HG03378 (cell line): Measurements from ENCODE around the gene C1orf105.
"Not testable (repeated sequence)": the region's sequence is repeated elsewhere in the genome, so short reads cannot be mapped to it uniquely, and the experiment has no call there.

Source experiments
- ATAC-seq: cut with Tn5 transposase; IDR thresholded peaks from one replicate; pipeline ENCODE4 v1.9.1; 2021; ENCODE audit warnings: mild to moderate bottlenecking, moderate library complexity; ENCODE audit not compliant: unreplicated experiment

Gene C1orf105, protein sequence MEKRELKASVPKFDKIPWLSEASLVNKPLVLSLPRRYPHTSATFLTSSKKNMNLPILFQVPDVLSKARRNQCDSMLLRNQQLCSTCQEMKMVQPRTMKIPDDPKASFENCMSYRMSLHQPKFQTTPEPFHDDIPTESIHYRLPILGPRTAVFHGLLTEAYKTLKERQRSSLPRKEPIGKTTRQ

DNA sequence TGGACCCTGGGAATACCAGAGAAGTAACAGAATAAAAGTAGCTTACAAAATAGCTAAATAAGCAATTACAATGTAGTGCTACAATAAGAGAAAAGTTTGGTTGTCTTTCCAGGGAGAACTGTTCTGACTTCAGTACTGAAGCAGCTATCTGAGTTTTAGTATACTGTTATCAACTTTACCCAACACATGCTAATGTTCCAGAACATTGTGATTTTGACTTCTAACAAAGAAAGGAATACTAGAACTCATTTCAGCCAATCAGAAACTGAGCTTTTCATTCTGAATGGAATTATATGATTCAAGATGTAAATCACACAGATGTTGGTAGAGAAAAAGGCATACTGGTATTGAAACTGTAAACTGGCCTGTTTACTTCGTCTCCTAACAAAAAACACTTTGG lies at the start of gene C1orf105:
Gene C1orf105 (plus strand): TSS at position 301 of the 400 bp plus-strand sequence. CDS start 201 bp downstream, outside the sequence.
- ATAC-seq = no peak

DNA sequence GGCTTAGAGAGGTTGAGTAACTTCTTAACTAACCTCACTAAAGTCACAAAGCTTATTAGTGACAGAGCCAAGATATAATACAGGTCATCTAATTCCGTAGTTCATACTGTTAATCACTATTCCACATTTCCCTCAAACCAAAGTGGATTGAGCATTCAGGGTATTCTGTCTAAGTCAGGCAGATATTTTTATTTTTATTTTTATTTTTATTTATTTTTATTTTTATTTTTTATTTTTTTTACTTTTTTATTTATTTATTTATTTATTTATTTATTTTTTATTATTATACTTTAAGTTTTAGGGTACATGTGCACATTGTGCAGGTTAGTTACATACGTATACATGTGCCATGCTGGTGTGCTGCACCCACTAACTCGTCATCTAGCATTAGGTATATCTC lies 48.8 kb upstream of the C1orf105 start:
- not testable (repeated sequence) for ATAC-seq

DNA sequence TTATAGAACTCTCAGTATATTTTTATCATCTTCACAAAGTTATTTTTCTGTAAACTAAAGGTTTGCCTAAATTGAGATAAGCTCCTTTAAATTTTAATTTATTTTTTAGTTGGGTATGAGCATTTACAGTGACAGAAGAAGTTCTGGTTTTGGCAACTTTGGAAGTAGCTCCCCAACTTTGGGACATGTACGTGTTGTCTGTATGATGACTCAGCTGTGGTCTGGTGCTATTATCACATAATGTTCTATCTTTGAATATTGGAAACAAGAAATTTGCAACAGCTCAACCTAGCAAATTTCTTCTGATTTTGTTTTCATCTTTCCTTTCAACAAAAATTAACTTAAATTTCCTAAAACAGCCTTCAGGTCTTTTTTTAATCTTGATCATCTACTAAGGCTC lies 46.6 kb upstream of the C1orf105 start:
- ATAC-seq = no peak

DNA sequence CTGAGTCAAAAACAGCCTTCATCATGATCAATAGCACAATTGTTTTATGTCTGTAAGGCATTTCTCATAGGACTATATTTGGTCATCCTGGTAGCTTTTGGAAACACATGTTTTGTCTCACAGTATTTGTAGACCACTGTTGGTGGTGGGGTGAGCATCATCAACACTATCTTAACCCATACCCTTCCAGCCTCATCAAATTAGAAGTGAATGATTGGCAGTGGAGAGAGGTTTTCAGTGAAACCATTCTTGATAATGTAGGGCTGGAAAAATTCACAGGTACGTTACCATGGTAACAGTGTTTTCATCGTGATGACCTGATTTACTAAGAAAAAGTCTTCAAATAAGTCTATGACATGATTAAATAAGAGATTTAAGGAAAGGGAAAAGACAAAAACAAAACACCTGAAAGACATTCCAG lies 45.3 kb upstream of the C1orf105 start:
- ATAC-seq = no peak

DNA sequence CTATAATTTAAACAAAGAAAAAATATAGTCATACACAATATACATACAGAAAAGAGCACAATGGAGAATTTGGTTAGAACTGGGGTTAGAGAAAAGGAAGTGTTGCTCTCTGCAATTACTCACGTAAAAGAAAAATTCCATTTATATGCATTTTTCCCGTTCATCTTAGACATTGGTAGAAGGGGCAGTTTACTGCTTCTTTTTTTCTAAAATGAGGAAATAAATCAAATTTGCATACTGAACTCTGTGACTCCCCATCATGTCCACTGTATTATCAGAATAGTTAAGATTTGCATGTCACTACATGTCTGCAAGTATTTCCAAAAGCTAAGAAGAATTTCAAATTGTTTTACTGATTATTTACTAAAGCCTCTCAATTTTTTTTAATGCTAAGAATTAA lies 44.1 kb upstream of the C1orf105 start:
- no peak for ATAC-seq

DNA sequence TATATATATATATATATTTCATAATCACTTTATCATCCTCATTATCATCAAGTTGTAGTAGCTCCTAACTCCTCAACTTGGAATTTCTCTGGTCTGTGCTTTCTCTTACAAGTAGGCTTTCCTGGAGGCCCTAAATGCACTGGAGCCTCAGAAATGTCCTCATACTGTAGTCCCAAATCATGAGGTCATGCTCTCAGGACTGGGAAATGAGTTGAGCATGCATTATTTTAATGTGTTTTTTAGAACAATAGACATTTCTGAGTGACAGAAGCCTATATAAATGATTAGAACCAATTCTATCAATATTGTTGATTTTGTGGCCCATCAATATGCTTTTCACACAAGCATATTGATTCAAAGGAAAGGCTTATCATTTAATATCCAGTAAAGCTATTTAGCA lies 42.9 kb upstream of the C1orf105 start:
- ATAC-seq = no peak

DNA sequence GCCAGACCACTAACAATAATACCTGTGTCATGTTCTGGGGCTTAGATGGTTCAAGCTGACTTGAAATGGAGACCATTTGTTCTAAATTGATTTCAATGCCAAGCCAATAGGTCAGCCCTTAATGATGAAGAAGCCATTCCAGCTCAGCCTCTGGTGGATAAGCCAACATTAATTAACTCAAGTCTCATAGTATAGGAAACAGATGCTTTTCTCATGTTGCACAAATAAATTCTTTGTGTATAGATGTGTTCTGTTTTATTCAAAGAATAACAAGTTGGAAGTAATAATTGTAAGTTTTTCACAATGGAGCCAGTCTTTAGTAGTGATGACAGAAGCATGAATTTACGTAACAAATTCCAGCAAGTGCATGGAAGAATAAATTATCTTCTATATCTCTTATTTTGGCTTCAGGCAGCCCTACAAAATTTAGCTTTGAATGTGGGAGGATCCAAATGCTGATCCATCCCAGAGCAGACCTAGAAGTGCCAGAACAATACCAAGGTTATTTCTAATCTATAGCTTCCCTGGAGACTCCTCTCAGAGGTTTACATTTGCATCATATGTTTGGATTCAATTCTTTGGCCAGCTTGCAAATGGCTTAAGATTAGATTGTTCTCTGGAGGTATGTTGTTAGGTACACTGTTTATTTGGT lies 42.2 kb upstream of the C1orf105 start:
- ATAC-seq = no peak

DNA sequence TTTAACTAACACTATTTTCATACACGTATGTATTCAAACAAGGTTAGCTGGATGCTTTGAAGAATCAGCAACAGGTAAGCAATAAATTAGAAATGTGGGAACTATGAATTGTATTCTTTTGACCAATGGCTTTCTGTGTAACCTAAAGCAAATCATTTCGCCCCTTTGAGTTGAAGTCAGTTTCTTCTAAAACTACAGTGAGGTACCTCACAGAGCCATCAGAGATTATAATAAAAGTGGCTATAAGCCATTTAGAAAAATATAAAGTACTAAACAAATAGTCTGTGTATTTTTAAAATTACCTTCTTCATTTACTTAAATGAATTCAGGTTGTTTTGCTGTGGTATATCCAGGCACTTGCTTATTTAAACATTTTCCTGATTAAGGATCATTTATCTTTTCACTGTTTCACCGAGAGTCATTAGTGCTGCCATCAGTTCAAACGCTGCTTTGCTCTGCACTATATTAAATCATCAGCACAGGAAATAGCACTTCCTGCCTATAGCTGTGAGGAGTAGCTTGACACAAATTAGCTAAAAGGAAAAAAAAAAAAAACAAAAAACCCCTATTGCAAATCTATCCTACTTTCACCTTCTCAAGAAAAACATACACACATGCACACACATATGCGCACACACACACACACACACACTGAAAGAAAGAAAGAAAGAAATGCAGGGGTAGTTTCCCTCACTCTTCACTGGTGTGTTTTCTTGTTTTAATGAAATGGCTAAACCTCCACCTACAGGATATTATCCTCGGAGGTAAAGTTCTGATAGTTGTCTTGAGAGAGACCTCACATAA lies 39.8 kb upstream of the C1orf105 start:
- peak; percentile 91 for ATAC-seq

DNA sequence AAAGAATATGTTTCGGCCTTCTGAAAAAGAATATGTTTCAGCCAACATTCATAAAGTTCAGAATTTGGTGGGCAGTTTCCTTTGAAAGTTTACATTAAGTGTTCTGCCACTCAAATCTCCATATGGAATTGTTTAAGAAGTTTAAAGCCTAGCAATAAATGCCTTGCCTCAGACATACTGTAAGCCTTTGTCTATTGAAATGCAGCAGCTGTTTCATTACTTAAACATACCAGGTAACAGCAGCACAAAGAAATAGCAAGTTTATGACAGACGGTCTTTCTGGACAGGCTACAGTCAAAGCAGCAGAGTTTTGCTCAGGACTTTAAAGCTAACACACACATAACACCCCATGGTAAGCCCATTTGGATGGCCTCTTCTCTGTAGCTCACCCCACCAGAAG lies 38.5 kb upstream of the C1orf105 start:
- no peak for ATAC-seq

DNA sequence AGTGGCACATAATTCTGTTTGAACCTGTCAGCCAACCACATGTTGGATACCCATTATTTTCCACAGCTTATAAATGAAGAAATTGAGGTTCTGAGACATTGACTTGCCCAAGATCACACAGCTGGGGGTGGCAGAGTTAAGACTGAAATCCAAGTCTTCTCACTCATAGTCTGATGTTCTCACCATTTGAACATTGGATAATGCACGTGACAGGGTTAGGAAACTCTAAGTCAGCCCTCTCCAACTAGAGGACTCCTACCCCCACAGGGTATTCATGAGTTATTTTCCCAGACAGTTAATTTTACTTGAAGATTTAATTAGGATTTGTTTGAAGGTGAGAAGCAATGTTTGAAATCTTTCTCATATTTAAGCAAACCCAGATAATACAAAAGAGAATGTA lies 38.1 kb upstream of the C1orf105 start:
- ATAC-seq = no peak

DNA sequence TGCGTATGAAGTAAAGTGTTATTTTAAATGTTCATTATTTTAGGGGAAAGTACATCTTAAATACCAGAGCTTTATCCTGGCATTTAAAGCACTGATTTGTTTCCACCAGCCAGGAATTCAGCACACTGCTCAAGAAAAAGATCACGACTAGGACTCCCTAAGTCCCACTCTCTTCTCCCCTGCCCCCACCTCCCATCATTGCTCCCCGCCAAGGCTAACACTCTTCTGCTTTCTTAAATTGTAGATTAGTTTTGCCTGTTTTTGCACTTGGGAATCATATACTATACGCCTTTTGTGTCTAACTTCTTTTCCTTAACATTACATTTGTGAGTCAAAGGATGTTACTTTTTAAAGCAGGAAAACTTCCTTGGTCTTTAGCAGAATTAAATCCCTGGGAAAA lies 37.5 kb upstream of the C1orf105 start:
- ATAC-seq = no peak

DNA sequence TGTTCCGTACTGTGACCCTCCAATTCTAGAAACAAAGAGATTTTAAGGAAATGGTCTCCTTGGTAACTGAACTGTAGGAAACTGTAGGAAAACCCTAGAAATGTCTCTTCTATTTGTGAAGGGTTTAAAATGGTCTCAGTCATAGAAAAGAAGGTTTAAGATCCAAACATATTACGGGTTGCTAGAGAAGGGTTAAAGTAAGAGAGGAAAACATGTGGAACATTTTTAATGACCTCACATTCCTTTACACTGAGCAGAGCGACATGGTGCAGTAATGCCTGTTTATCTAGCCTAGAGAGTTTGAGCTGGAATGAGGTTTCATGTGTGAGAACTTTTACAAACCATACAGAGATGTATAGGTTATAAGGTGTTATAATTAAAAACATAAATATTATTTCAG lies 36.9 kb upstream of the C1orf105 start:
- no peak for ATAC-seq

DNA sequence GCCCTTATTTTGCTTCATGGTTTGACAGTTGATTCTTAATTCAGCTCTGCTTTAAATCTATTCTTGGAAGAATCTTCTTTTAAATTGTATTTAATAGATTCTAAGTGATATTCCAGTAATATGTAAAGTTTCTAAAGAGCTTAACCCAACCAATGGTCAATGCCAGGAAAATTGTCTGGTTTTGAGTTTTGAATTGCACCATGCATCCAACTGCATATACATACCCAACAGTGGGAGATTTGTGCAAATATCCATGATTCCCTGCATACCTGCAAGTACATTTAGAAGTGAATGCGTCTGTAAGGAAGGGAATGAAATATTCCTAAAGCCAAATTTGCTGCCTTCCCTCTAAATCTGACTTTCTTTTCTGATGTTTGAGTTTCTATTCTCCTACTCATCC lies 35.8 kb upstream of the C1orf105 start:
- no peak for ATAC-seq

DNA sequence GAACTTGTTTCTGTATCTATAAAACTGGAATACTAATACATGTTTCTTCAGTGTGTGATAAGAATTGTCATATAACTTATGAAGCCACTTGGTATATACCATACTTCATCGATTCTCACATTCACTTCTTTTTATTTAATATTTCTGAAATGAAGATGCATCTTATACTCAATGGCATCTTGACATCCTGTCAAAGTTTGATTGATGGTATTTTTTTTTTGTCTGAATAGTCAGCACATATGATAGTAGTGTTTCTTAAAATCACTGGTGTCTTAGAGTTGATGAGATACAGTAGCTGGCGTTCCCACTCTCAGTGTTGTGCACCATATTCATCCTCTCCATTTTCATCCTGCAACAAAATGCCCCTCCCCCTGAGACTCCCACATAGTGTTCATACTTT lies 34.4 kb upstream of the C1orf105 start:
- no peak for ATAC-seq

DNA sequence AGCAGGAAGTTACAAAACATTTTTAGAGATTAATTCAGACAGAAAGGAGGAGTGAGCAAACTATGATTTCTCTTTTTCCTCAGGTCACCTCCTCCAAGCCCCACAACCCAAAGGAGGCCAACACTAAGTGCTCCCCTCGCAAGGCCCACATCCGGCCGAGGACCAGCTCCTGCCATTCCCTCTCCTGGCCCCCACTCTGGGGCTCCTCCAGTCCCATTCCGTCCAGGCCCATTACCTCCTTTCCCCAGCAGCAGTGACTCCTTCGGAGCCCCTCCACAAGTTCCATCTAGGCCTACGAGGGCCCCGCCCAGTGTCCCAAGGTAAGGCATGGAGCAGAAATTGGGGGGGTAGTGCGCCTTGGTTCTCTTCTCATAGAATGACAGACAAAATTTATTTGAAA lies 32.0 kb upstream of the C1orf105 start:
- no peak for ATAC-seq

DNA sequence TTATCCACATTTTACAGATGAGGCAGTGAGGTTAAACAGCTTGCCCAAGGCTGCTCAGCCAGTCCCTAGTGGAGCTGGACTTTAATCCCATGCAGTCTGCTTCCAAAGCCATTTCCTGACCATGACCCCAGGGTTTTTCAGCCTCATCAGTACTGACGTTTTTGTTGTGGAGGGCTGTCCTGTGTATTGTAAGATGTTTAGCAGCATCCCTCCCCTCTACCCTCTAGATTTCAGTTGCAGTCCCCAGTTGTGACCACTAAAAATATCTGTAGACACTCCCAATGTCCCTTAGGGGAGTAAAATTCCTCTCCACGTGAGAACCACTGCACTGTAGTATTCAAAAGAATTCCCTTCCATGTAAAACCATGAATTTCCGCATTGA lies 30.2 kb upstream of the C1orf105 start:
- no peak for ATAC-seq

DNA sequence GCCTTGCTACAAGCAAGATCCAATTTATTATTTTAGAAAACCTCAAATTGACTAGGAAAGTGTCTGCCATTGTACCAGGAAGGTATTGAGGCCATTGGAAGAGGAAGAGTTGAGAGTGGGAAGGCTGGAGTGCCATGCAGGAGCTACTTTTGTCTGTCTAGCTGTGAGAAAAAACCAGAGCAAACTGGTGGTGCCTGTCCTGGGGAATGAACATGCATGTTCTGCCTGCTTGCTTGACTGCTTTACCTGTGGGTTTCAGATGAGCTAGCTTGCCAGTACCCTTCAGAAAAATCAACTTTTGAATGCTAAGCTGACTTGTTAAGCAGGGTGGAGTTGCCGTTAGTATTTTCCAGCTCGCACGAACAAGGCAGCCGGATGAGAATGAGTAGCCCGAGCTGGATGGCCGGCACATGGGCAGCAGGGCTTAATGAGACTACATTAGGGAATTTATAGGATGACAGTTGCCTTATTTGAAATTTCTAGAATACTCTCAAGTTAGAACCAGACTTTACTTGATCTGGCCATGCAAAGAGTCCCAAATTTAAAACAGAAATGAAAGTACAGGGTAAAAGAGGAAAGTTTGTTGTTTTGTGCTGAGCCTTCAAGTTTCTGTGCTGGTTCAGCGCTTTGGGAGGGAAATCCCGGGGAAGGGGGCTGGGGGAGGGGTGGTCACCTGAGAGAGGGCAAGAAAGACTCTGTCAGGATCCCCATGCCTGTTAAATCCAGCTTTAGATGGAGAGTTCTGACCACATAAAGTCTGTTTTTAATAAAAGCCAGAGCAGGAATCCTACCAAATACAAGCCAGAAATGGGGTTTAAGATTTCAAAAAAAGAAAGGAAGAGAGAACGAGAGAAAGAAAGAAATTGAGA lies 29.6 kb upstream of the C1orf105 start:
- peak; percentile 66 for ATAC-seq

DNA sequence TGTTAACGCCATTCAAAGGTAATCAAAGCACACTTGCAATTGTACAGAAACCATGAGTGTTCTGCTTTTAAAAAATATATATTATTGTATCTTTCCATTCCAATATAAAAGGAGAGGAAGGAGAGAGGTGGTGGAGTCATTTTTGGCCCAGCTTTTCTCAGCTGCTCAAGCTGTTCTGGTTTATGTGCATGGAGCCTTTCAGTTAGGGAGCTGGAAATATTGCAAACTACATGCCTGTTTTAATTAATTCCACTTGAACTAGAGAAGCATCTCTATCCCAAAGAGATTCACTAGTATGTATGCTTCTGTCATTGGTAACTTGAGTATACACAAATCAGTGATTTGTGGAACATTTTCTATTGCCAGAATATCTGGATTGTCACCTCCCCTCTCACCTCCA lies 28.5 kb upstream of the C1orf105 start:
- no peak for ATAC-seq

DNA sequence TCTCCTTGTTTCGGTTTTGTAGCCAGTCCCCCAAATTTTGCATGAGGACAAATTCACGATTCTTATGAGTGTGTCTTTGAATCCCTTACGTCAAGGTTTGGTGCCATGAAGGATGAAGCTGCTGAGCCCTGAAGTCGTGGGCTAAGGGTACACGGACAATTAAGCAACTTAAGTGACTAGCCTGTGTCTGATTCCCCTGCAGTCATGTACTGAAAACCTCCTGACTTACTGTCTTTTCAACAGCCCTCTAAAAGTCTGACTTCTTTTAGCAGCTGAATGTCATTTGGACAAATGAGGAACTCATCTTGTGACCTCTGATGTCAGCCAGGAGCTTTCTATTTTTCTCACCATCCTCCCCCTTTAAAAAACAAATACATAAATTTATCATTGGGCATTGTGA lies 27.1 kb upstream of the C1orf105 start:
- no peak for ATAC-seq

DNA sequence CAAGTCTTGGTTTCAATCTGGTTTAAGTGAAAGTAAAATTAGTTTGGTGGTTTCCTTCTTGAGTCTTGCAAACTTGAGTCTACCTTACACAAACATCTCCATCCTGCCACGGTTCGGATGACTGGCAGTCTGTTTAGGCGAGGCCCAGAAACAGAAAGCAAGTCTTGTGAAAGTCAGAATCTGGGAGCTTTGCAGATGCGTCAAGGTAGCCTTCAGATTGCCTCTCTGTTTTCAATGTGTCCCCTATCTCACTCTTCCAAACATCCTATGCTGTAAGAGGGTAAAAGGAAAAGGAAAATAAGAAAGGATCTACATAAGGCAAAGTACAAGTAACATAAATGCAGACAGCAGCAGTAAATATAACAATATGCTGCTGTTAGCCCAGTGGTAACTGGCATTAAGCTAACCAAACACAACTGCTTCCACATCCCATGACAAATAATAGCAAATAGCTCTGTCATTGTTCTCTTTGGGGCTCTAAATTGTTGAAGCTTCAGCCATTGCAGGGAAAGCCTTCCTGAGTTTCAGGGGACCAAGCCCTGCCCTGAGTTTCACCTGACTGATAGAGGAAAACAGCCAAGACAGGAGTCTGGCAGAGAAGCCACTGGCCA lies 26.2 kb upstream of the C1orf105 start:
- peak; percentile 73 for ATAC-seq

DNA sequence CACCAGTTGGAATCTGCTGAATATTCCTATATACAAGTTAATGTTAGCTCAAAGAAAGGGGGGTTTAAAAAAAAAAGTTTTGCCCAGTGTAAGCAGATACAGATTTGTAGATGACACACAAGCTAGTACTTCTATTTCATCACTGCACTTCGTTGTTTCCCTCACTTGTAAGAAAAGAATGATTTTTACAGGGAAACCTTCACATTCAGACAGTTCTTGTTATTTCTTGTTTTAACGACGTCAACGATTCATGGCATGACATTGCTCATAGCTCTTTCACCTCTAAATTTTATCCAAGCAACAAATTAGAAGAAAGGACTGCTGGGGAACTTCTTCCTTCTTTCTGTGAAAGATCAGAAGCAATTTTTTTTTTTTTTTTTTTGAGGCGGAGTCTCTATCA lies 25.7 kb upstream of the C1orf105 start:
- no peak for ATAC-seq
